ENCODE data around the gene TBC1D8.

TBC1D8 gene

GRCh38 chr2:101026253-101026701 is 124.9 kb downstream of the TBC1D8 start:
- DNase-seq (ENCODE audit: low read depth) = no peak
- H3K4me3 ChIP-seq (ENCODE audit: low read depth, low read length) = no peak overlapping the region
- no peak for TF ChIP-seq CTCF (IDR thresholded peaks at IDR 0.05; ENCODE audit: low read depth, low read length, missing control alignments)

- no peak overlapping the region for H3K4me3 ChIP-seq (ENCODE audit: low read depth, low read length)
- no peak for TF ChIP-seq CTCF (IDR thresholded peaks at IDR 0.05; ENCODE audit: low read depth, low read length, missing control alignments)
- DNase-seq (ENCODE audit: low read depth) = no peak
These were observed 125.6 kb downstream of the TBC1D8 start for GRCh38 chr2:101025561-101025960.

- H3K4me3 ChIP-seq (ENCODE audit: low read depth, low read length) = no peak overlapping the region
- no peak for TF ChIP-seq CTCF (IDR thresholded peaks at IDR 0.05; ENCODE audit: low read depth, low read length, missing control alignments)
- no peak for DNase-seq (ENCODE audit: low read depth)
These were observed 127.7 kb downstream of the TBC1D8 start for GRCh38 chr2:101023327-101024107.

GRCh38 chr2:101022221-101022620 is 129.0 kb downstream of the TBC1D8 start:
- H3K4me3 ChIP-seq (ENCODE audit: low read depth, low read length) = no peak overlapping the region
- no peak for TF ChIP-seq CTCF (IDR thresholded peaks at IDR 0.05; ENCODE audit: low read depth, low read length, missing control alignments)
- no peak for DNase-seq (ENCODE audit: low read depth)

- TF ChIP-seq CTCF (IDR thresholded peaks at IDR 0.05; ENCODE audit: low read depth, low read length, missing control alignments) = no peak
- no peak overlapping the region for H3K4me3 ChIP-seq (ENCODE audit: low read depth, low read length)
- DNase-seq (ENCODE audit: low read depth) = no peak
These were observed 132.2 kb downstream of the TBC1D8 start for GRCh38 chr2:101018934-101019333.

- no peak overlapping the region for H3K4me3 ChIP-seq (ENCODE audit: low read depth, low read length)
- no peak for TF ChIP-seq CTCF (IDR thresholded peaks at IDR 0.05; ENCODE audit: low read depth, low read length, missing control alignments)
- DNase-seq (ENCODE audit: low read depth) = no peak
These were observed 133.8 kb downstream of the TBC1D8 start for GRCh38 chr2:101017371-101017770.
